ENCODE data around the gene AOAH.

The AOAH gene

DNA sequence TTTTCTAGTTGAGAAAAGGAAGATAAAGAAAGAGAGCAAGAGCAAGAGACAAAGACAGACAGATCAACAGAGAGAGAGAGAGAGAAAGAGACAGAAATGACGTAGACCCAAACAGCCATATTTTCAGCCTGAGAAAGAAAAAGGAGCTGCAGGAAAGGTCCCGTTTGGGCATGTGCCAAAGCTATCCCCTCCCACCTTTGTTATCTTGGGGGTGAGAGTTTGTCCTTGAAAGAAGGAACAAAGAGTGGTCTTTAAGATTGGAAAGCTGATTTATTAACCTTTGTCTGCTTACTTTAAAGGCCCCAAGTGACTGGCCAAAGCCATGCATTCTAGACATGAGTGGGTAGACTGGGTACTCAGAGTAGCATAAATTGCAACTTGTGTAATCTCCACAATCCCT is 98.2 kb downstream of the AOAH start:
- no peak for DNase-seq

DNA sequence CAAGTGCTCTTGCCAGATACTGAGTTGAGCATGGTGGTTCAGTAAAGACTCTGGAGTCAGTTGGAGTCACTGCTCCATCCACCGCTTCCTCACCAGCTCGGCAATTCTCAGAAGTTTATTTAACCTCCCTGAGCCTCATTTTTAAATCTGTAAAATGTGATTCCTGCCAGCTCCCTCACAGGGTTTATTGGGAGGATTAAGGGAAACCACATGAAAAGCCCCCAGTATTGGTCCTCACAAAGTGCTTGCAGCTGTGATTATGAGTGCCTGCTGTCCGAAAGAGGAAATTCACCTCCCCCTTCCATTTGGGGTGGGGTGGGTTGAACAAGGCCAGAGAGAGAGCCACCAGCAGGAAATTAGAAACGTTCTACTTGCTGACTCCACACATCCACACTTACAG is 99.0 kb downstream of the AOAH start:
- no peak for DNase-seq

DNA sequence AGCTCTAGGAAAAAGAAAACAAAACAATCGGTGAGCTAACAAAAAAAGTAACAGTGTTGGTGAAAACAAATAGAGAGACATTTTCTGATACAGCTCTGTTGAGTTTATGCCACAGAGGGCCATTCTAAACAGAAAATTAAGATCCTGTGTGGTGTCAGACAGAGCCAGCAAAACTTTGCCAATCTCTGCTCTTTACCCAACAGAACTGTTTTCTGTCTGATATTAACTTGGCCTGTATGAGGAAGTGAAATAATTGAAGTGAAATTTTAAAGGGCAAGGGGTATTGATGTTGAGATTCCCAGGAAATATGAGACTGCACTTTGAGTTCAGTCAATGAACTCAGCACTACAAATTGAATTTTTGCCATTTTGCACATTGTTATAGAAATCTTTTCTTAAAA is 101.0 kb downstream of the AOAH start:
- no peak for DNase-seq

DNA sequence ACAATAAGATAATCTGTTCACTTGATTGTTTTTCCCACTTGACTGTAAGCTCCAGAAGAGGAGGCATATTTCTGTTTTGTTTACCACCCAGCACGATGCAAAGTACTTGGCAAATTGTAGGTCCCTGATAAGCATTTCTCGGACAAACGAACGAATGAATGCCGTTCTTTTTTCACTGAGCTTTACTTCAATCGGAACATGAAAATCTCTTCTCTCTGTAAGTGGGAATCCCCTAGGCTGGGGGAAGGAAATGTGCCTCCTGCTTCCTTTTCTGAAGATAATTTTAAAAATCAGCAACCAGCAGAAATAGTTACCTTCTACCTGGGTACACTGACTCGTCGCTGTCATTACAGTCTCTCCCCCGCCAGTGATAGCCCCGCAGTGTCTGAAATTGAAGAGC is 102.9 kb downstream of the AOAH start:
- DNase-seq, result no peak

DNA sequence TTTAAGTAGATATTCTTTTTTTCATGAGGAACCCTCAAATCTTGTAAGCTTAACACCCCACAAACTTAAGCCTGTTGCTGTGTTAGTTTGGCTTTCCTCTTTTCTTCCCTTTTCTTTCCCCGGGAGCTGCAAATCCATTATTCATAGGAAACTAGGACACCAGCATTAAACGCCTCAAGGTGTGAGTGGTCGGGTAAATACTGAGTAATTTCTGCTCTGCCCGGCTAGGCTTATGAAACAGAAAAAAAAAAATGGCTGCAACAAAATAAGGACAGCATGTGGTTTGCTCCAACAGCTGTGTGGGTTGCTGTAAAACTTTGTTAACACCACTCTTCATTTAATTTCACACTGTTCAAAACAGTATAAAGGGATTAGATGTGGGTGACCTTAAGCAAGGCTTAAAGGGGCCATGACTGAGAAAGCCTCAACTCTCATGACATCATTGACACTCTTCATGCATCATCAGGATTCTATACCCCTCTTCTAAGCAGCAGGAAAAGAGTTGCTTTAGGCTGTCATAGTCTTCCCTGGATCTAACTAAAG is 104.1 kb downstream of the AOAH start:
- no peak for DNase-seq

DNA sequence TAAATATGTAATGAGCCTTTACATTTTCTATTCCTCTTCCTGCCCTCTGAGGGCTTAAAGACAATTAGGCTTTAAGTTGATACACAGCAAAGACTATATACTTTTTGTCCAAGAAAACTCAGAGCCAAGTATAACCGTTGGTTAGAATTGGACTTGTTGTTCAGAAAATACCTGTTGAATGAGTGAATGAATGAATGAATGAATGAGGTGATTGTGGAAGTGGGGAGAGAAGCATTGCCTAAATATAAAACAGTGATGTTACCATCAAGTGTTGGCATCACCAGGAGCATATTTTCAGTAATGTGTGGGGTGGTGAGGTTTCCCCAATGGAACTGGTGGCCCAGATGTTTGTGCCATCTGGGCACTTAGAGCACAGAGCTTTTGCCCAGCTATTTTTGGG is 106.9 kb downstream of the AOAH start:
- DNase-seq, result no peak

DNA sequence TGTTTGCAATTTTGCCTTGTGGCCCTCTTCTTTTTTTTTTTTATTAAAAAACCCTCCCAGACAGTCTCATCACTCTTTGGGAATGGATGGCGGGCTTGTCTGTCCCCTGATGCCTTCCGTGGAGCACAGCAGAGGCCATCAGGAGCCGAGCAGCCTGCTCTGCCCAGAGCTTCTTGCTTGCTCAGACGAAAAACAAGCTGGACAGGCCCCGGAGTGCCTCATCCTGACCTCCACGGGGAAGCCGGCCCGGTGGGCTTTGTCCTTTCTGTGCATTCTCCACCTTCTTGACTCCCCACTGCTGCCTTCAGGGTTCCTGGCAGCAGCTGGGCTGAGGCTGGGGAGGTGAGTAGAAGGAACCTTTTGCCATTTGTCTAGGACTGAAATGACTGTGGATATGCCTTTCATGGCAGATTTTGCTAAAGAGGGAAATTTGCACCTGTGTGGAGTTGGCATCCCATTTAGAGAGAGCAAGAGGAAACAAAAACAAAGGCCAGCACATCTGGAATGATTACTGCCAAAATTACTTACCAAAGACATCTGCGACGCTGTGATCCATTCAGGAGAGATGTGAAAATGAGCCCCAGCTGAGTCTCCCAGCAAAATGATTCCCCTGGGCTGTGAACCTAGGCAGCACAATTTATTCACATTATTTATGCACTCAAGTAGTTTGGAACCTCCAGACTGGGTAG is 108.3 kb downstream of the AOAH start:
- DNase-seq, result no peak

DNA sequence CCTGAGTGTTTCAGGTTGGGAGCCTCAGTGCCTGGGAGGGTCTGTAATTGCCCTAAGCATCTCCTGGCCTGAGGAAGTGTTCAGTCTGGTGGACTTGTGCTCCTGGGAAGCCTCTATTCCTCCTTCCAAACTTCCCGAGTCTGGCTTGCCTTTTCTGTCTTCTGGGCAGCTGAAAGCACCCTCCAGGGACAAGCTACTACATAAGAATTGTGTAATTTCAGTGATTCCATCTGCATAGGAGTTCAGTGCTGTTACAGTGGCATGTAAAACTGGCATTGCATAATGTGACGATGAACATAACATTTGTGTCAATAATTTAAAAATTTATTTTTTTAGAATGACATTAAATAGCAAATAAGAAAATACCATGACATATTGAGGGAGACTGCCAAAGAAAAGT is 109.3 kb downstream of the AOAH start:
- DNase-seq, result no peak

DNA sequence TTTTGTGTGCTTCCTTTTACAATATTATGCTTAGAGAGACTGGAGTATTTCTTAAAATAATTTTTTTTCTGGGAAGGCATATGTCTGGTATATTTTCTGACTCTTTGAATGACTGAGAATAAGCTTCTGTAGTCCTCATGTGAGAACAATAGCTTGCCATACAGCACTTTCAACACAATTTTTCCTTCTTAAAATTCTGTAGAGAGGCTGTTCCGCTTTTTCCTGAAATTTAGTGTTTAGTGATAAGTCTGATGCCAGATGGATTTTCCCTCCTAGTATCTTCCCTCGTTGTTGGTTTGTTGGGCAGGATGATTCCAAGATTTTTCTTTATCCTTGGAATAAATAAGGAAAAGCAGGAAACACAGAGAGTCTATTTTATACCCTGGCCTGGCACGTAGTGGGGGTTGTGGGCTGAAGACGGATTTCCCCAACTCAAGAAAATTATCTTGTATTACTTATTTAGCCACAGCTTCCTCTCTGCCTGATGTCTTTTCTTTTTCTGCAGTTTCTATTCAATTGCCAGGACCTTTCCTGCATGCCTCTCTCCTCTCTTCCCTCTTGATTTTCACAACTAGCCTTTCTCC is 111.2 kb downstream of the AOAH start:
- DNase-seq, result no peak

DNA sequence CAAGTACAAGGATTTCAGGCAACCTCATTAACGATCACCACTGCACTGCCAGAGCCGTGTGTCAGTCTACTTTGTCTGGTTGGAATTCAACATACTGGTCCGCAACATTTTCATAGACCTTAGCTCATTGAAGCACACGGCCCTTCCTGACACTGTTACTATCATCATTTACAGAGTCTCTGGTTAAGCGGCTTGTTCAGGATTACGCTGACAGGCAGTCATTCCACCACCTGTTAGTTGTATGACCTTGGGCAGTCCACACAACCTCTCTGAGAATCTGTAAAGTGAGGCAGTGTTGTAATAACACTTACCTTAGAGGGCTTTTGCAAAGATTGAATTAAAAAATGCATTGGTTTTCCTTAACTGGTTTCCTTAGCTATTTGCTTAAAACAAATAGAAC is 112.6 kb downstream of the AOAH start:
- no peak for DNase-seq

DNA sequence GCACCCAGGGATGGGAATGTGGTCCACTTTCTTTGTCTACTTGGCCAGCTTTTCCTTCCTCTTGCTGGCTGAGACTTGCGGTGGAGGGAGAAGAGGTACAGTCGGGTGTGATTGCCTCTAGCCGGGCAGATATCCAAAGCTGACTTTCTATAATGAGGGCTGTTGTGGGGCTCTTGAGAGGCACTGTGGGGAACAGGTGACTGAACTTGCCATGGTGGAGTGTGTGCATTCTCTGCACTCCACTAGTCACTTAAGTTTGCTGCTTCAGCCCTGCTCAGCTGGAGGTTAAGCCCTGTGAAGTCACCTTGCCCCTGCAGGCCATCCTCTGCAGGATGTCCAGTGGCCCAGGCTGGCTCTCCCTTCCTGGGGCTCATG is 116.6 kb downstream of the AOAH start:
- DNase-seq, result no peak

DNA sequence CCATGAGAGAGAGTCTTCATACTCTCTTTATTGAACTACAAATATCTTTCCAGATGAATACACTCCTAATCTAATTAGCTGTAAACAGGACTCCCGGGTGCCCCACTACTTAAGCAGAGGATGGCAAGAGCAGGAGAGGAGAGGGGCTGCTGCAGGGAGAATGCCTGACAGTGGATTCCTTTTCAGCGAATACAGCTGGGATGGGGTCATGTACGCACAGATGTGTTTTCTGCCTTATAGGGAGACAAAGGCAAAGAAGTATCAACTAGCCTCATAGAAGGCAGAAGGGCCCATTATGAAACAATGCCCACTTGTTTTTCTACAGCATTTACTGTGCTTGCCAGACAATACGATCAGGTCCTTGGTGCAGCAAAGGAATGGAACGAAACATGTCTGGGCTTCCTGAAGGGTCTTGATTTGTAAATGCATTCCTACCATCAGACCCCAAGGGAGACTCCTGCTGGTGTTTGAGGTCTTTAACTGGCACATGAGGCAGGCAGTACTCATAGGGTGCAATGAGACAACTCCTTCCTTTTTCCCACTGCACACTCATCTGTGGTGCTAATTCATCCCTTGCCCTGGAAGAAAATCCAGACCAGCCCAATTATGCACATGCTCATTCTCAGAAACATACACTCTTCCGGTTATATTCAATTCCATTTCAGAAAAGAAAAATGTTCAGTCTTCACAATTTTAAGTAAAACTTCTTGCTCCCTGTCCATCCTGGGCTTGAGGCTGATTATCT is 117.1 kb downstream of the AOAH start:
- DNase-seq, result no peak

DNA sequence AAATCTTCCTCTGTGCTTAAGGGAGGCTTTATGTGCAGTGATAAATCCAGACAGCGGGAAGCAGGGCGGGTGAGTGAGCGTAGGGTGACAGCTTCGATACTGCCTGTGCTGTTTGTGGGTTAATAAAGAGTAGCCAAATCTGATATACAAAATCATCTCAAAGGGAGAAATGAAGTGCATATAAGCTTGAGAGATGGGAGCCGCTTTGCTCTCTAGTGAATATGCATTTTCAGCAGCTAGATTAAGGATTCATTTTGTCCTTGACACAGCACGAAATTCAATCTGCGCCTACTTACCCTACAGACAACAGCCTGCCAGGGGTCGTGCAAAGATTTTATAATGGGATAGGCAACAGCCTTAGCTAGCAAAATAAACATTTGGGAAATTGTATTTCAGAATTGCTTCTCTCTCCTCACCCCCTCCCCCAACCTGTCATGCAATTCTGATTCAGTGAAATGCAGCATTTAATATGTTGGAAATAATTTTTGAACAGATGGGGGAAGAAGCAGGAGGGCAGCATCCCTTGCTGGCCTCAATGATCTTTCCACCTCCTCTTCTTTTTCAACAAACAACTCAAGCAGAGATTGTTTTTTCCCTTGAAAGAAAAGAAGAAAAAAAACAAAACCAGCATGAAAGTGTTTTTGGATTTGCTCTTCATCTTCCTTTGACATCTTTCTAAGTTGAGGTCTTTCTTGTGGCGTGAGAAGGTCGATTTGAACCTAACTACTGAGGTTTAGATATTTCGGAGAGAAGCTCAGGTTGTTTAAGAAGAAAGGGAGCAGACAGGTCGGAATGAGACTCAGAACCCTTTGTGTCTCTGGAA is 117.9 kb downstream of the AOAH start:
- DNase-seq, result no peak

DNA sequence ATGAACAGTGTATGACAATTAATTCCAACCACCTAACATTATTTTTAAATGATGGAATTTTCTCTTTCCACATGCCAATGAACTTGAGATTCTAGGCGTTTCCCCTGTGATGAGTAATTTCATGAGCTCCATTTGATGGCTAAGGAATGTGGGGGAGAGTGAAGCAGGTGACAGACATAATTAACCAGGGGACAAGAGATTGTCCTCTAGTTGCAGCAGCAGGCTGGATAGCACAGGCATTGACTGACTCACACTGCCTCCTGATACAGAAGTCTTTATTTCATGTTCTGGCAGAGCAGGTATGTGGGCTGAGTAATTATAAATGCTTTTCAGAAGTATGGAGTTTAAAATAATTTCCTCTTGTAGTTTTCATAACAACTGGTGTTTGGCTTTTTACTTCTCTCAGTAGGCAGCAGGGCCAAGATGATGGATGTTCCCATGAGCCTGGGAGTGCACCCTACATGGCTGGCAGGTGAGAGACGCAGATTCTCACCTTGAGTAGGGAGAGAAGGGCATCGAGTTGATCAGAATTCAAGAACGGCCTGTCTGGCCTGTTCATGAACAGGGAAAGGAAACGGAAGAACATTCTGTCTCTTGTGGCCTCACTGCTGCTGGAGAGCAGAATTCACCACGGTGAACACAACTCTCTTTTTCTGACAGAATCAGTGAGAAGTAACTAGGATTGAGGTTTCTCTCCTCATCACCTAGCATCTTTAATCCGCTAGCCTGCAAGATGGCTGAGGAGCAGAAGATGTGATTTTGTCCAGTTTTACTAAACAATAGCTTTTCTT is 118.8 kb downstream of the AOAH start:
- no peak for DNase-seq

DNA sequence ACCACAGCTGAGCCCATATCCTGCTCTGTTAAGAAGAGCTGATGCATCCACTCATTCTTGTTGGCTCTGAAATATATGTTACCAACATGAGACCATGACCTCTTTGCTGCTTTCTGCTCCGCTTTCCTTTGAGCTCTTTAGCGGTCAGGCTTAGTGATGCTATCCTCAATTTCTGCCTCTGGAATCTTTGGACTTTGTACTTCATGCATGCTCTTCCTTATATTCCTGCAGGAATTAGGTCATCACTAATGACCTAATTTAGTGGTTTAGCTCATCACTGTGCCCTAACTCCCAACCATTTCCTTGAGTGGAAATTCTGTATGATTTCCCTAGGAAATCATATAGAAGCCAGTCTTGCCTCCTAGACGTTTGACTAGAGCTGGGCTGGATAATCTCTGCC is 119.5 kb downstream of the AOAH start:
- no peak for DNase-seq

DNA sequence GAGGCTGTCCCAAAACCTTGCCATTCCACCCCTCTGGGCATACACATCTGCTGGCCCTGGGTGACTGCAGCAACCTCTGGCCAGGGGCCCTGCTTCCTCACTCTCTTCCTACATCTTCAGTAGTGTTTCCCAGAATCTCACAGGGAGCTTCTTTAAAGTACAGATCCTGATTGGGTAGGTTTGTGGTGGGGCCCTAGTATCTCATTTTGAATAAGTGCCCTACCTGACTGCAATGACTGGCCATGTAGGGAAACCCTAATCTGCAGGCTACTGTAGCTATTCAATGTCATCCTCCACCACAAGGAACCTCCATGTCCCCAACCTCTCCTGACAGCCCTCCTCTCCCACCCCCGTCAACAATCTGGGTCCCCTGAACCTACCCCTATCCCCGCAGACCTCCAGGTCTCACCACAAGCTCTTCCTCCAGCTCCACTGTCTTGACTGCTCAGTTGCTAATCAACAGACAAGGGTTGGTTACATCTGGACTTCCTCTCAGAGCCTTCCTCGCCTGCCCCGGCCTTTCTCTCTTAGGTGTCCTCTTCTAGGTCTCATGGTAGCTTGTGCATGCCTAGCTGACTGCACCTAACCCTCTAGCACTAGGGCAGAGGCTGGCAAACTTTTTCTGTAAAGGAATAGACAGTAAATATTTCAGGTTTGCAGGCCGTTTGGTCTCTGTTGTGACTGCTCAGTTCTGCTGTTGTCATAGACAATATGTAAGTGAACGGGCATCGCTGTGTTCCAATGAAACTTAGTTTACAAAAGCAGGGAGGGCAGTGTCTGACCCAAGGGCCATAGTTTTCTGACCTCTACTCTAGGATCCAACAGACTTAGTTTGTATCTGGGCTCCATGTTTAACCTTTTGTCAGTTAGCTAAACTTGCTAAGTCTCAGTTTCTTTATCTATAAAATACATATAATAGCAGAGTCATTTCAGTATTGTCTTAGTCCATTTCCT is 121.1 kb downstream of the AOAH start:
- peak in 1 of 2 experiments; percentile 14 for DNase-seq

DNA sequence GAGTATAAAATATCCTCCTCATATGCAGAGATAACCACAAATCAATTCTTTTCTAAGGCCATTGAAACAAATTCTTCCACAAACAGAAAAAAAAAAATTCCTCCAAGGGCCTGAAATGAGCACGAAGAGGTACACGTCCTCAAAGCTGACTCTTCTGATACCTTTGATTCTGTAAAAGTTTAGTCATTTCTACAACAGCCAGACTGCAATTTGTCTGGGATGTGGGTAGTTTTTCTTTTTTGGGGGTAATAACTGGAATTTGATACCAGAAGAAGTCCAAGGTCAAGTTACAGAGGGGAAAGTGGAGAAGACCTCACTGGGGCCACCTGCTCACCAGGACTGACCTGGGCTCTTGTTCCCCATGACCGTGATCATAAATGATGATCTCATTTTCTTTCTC is 121.8 kb downstream of the AOAH start:
- no peak for DNase-seq

DNA sequence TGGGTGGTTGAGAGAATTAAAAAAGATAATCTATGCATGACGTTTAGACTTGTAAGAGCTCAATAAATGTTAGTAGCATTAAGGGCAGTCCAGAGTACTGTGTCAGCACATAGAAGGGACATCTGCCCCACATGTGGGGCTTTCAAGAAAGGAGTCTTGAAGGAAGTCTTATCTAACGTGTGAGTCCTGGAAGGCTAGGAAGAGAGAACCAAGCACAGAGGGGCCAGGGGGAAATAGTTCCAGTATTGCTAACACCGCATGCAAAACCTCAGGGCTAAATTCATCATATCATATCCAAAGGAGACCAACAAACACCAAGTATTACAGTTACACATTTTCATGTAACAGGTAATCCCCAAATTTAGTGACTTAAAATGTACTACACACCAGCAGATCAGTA is 122.7 kb downstream of the AOAH start:
- no peak for DNase-seq

DNA sequence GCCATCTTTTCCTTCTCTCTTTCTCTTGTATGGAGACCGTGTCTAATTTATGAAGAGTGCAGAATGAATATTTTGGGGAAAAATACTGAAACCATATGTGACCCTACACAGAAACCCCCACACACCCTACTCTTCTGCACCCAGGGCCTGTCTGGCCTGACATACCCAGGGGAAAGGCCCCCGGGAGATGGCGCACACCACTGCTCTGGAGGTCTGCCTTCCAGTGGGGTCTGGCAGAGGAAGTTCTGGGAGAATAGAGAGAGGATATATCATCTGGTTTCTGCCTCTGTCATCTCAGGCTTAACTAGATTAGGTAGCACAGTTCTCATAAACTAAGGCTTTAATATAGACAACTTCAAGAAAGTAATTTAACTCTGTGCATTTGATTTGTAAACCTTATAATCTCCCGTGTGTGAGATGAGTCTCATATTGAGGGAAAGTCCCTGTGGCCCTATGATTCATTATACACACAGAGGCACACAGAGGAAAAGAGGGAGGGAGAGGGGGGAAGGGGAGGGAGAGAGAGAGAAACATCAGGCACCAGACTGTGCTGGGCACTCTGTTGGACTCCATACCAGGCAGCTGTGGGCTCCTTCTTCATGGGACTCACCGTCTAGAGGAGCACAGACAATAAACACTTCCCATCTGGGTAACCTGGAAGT is 123.3 kb downstream of the AOAH start:
- DNase-seq, result peak in 1 of 2 experiments; percentile 27

DNA sequence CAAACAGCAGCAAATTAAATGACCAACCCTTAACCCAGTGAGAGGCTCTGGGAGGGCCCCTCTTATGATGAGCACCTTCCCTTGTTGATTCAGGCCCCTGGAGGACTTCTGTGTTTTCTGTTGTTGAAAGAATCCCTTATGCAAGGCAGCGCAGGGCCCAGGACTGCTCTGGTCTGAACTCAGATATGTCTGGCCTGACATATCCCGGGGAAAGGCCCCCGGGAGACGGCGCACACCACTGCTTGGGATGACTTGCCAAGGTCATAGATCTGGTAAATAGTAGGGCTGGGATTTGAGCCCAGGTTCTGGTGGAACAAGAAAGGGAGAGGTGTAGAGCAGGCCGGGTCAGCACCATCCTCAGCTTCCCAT is 124.0 kb downstream of the AOAH start:
- DNase-seq, result no peak

All from activated CD4-positive, alpha-beta T cell treated with anti-CD3 and anti-CD28 coated beads, Interleukin-2, amount 50 U/mL, for 48 hours (primary cell).